ENCODE data around the gene PEX6. TPM values are rescaled to one million over a fixed set of nuclear protein-coding genes. Genes with fewer than 3 reads are reported as not detected.
A peak's percentile ranks its signal among the peaks of the same experiment; 100 is the strongest.

PEX6 gene
- total and polyA plus RNA-seq, 4 donors, result 8.8 to 22.9 (median 13.8) TPM

- DNase-seq (peak; percentile 84 to 86 (median 85)), ATAC-seq (ENCODE audit: insufficient read depth, low FRiP score) (peak; percentile 96)
- Histone ChIP-seq H3K9me3 (ENCODE audit: control insufficient read depth in 4 of 4, insufficient read depth in 3 of 4, low read length in 3 of 4) (no peaks in the 10 kb centered on the region), H3K27ac (ENCODE audit: low read depth in 1 of 2, low read length in 1 of 2) (peak within 1 kb of the TSS; percentile 90 to 96), H3K4me1 (ENCODE audit: control insufficient read depth in 5 of 5, insufficient read depth in 5 of 5, low read length in 5 of 5) (peaks cover 0 to 16% (median 10%) of the 10 kb centered on the region in 5 donors), H3K4me3 (peak within 1 kb of the TSS; percentile 94), H3K27me3 (ENCODE audit: control insufficient read depth in 3 of 3, insufficient read depth in 3 of 3, low read length in 2 of 3) (no peaks in the 10 kb centered on the region), H3K36me3 (ENCODE audit: control insufficient read depth in 4 of 4, insufficient read depth in 4 of 4, low read length in 4 of 4) (peaks cover 21 to 45% (median 29%) of the 10 kb centered on the region in 4 donors), H3K9ac (ENCODE audit: insufficient read depth in 1 of 2, low read length in 2 of 2) (peak within 1 kb of the TSS in 1 of 2 donors; percentile 23)
- WGBS, 2 donors, result 0 to 1% methylated on average over 56 of the region's 56 CpGs
- TF ChIP-seq CTCF (IDR thresholded peaks at IDR 0.05; ENCODE audit: control extremely low read depth, extremely low read depth), result no peak
Measured at GRCh38 chr6:43021270-43022047, 42.5 kb upstream of the PEX6 start, which contains the start of gene RRP36. Gene RRP36, plus strand, starts transcription at chr6:43021623. Its CDS starts 32 bp downstream, at chr6:43021655.

GRCh38 chr6:43020847-43021246 is 41.9 kb upstream of the PEX6 start:
- H3K36me3 ChIP-seq (ENCODE audit: control insufficient read depth in 4 of 4, insufficient read depth in 4 of 4, low read length in 4 of 4), result peaks cover 17 to 42% (median 26%) of the 10 kb centered on the region in 4 donors
- no peak overlapping the region for H3K4me3 ChIP-seq
- no peak for ATAC-seq (ENCODE audit: insufficient read depth, low FRiP score)
- H3K27me3 ChIP-seq (ENCODE audit: control insufficient read depth in 3 of 3, insufficient read depth in 3 of 3, low read length in 2 of 3), result no peaks in the 10 kb centered on the region
- WGBS, 2 donors, result 60 to 68% methylated on average over 5 of the region's 5 CpGs
- H3K4me1 ChIP-seq (ENCODE audit: control insufficient read depth in 5 of 5, insufficient read depth in 5 of 5, low read length in 5 of 5), result peaks cover 0 to 21% (median 14%) of the 10 kb centered on the region in 5 donors
- H3K27ac ChIP-seq (ENCODE audit: low read depth in 1 of 2, low read length in 1 of 2), result peak overlapping the region; percentile 90 to 96
- no peak for TF ChIP-seq CTCF (IDR thresholded peaks at IDR 0.05; ENCODE audit: control extremely low read depth, extremely low read depth)
- H3K9me3 ChIP-seq (ENCODE audit: control insufficient read depth in 4 of 4, insufficient read depth in 3 of 4, low read length in 3 of 4), result no peaks in the 10 kb centered on the region
- DNase-seq, result peak; percentile 56 to 78 (median 74)
- H3K9ac ChIP-seq (ENCODE audit: insufficient read depth in 1 of 2, low read length in 2 of 2), result peak overlapping the region in 1 of 2 donors; percentile 16

- 93 to 95% methylated on average over 3 of the region's 3 CpGs for WGBS, 2 donors
- DNase-seq (no peak), ATAC-seq (ENCODE audit: insufficient read depth, low FRiP score) (no peak)
- no peak overlapping the region for H3K4me3 ChIP-seq
- H3K4me1 ChIP-seq (ENCODE audit: control insufficient read depth in 5 of 5, insufficient read depth in 5 of 5, low read length in 5 of 5), result peaks cover under 1 to 25% (median 18%) of the 10 kb centered on the region in 5 donors
- H3K36me3 ChIP-seq (ENCODE audit: control insufficient read depth in 4 of 4, insufficient read depth in 4 of 4, low read length in 4 of 4), result peaks cover 15 to 40% (median 25%) of the 10 kb centered on the region in 4 donors
- no peak overlapping the region for H3K9ac ChIP-seq (ENCODE audit: insufficient read depth in 1 of 2, low read length in 2 of 2)
- H3K9me3 ChIP-seq (ENCODE audit: control insufficient read depth in 4 of 4, insufficient read depth in 3 of 4, low read length in 3 of 4), result no peaks in the 10 kb centered on the region
- no peak for TF ChIP-seq CTCF (IDR thresholded peaks at IDR 0.05; ENCODE audit: control extremely low read depth, extremely low read depth)
- no peaks in the 10 kb centered on the region for H3K27me3 ChIP-seq (ENCODE audit: control insufficient read depth in 3 of 3, insufficient read depth in 3 of 3, low read length in 2 of 3)
- peak overlapping the region in 1 of 2 donors; percentile 96 for H3K27ac ChIP-seq (ENCODE audit: low read depth in 1 of 2, low read length in 1 of 2)
Measured at GRCh38 chr6:43020052-43020705, 41.2 kb upstream of the PEX6 start.
